Muscle of back (tissue), 11 donors: Measurements from ENCODE around the gene MISP. TPM values are rescaled to one million over a fixed set of nuclear protein-coding genes. Genes with fewer than 3 reads are reported as not detected.

Source experiments
- DNase-seq, 3 donors: peaks; one replicate each; pipeline versions ENCODE4 v3.0.0 to v3.0.0-alpha.2; 2013
- polyA plus RNA-seq, 10 donors: library from polyadenylated mRNA; unstranded; fragments of 120-200 nt; gene quantifications; one replicate each; pipeline ENCODE4 v1.2.1, GENCODE V29; 2013; ENCODE audit not compliant: insufficient read length in 10 of 10

Gene MISP
- polyA plus RNA-seq, 10 donors: 0.05 to 0.84 (median 0.17) TPM; not detected in 1

DNA sequence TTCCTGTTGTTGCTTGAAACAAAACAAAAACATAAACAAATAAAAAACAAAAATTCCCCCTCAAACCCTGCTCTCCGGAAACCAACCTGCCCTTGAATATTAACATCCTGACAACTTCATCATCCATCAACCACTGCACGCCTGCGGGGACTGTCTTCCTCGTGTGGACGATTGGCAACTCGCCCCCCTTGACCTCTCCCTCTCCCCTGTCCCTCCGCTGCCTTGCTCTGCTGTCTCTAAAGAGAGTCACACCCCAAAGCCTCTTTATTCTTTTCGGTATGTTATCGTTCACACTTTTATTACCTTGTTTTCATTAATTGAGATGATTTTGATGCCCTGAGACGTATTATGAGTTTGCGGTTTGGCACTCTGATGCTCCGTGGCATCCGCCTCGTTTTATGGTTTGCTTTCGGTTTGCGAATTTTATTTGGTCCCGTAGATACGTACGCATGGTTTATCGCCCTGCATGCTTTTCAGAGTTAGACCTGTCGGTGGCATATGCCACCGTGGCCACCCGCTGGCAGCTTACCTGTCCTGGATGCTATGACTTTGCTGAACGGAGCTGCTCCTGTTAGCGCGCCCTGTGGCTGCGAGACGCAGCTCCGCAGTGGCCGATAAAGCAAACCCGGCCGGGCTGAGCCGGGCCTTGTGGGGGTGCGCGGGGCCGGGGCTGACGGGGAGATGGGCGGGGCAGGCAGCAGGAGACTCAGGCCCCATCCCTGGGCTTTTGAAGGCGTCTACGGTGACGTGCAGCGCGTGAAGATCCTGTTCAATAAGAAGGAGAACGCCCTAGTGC is 56.9 kb downstream of the MISP start:
- DNase-seq: no peak

DNA sequence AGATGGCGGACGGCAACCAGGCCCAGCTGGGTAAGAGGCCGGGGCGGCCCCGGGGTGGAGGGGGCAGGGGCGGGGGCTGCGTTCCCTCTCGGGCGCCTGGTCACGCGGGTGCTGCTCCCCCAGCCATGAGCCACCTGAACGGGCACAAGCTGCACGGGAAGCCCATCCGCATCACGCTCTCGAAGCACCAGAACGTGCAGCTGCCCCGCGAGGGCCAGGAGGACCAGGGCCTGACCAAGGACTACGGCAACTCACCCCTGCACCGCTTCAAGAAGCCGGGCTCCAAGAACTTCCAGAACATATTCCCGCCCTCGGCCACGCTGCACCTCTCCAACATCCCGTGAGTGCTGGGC is 57.5 kb downstream of the MISP start:
- DNase-seq: no peak

DNA sequence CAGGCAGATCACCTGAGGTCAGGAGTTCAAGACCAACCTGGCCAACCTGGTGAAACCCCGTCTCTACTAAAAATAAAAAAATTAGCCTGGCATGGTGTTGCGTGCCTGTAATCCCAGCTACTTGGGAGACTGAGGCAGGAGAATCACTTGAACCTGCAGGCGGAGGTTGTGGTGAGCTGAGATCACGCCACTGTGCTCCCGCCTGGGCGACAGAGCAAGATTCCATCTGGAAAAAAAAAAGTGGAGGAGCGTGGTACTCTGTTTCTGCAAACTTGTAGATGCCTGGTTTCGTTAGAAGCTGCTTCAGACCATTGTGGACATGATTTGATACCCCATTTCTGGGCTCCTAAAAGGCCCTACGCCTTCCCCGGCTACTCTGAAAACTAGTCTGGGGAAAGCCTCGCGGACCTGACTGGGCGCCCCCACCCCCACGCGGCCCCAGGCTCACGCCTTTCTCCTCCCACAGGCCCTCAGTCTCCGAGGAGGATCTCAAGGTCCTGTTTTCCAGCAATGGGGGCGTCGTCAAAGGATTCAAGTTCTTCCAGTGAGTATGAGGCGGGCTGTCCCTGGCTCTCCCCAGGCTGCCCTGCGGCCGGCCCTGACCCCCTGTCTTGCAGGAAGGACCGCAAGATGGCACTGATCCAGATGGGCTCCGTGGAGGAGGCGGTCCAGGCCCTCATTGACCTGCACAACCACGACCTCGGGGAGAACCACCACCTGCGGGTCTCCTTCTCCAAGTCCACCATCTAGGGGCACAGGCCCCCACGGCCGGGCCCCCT is 59.4 kb downstream of the MISP start:
- DNase-seq: no peak

DNA sequence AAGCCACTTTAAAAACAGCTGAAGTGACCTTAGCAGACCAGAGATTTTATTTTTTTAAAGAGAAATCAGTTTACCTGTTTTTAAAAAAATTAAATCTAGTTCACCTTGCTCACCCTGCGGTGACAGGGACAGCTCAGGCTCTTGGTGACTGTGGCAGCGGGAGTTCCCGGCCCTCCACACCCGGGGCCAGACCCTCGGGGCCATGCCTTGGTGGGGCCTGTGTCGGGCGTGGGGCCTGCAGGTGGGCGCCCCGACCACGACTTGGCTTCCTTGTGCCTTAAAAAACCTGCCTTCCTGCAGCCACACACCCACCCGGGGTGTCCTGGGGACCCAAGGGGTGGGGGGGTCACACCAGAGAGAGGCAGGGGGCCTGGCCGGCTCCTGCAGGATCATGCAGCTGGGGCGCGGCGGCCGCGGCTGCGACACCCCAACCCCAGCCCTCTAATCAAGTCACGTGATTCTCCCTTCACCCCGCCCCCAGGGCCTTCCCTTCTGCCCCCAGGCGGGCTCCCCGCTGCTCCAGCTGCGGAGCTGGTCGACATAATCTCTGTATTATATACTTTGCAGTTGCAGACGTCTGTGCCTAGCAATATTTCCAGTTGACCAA is 60.1 kb downstream of the MISP start:
- DNase-seq: no peak

DNA sequence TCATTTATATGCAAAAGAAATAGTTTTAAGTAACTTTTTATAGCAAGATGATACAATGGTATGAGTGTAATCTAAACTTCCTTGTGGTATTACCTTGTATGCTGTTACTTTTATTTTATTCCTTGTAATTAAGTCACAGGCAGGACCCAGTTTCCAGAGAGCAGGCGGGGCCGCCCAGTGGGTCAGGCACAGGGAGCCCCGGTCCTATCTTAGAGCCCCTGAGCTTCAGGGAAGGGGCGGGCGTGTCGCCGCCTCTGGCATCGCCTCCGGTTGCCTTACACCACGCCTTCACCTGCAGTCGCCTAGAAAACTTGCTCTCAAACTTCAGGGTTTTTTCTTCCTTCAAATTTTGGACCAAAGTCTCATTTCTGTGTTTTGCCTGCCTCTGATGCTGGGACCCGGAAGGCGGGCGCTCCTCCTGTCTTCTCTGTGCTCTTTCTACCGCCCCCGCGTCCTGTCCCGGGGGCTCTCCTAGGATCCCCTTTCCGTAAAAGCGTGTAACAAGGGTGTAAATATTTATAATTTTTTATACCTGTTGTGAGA is 60.7 kb downstream of the MISP start:
- DNase-seq: no peak

DNA sequence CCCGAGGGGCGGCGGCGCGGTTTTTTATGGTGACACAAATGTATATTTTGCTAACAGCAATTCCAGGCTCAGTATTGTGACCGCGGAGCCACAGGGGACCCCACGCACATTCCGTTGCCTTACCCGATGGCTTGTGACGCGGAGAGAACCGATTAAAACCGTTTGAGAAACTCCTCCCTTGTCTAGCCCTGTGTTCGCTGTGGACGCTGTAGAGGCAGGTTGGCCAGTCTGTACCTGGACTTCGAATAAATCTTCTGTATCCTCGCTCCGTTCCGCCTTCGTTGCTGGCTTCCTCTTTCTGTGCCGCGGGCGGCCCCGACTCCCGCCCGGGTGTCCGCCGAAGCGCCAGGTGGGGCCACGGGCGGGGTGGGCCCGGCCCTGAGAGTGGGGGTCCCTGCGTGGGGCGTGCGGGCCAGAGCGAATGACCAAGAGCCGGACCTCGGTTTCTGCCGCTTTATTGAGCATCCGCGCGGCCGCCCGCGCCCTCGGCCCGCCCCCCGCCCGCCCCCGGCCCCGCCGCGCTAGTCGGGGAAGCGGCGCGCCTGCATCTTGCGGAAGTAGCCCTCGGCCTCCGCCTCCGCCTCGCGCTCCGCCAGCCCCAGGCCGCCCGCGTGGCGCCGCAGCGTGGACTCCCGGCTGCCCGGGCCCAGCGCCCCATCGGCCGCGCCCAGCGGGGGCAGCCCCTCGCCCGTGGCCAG is 61.3 kb downstream of the MISP start:
- no peak for DNase-seq

DNA sequence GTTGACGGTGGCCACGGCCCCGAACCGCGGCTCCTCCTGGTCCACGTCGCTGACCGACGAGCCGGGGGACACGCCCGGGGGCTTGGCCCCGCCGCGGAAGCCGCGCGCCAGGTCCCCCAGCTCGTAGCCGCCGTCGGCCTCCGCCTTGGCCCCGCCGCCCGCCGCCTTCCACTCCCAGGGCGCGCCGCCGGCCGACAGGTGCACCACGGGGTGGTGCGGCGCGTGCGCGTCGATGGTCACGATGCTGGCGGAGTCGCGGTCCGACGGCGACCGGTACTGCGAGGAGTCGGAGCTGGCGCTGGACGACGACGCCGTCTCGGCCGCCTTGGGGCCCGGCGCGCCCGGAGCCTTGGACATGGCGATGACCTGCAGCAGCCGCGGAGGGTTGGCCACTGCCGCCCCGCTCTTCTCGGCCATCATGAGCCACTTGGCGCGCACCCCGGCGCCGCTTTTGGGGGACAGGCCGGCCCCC is 61.9 kb downstream of the MISP start:
- DNase-seq: no peak

DNA sequence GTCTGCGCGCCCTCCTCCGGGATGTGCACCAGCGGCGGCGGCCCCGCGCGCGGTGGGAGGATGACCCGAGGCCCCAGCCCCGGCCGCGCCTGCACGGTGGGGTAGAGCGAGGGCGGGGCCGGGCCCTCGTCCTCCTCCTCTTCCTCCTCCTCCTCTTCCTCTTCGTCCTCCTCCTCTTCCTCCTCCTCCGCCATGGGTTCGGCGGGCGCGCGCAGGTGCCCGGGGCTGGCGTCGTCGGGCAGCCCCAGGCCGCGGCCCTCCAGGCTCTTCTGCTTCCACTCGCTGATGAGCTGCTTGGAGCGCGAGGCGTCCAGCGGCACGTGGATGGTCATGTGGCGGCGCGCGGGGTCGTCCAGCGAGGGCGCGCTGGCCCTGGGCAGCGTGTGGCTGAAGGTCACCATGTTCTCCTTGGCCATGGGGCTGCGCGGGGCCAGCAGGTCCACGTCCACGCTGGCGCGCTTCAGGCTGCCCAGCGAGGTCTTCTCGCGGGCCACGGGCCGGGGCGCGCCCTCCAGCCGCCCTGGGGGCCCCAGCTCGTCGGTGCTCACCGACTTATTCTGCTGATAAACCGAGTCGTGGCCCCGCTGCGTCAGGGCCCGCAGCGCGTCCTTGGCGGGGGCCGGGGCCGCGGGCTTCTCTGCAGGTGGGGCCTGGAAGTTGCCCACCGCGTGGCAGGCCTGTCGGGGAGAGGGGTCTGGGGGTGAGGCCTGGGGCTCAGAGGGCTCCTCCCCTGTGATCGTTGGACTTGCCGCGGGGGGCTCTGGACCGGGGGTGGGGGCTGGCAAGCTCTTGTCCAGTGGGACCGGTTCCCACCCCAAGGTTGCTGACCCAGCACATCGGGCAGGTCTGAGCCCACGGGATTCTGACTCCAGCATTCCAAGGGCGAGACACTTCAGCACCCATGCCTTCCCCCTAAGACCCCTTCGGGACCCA is 62.6 kb downstream of the MISP start:
- no peak for DNase-seq

Other genes with a start within 250 kb of the MISP start
- gene TPGS1, start 243.6 kb upstream of the MISP start, polyA plus RNA-seq: 10 to 100 TPM in 2 of 10 donors, 1 to 10 TPM in 8; 3.2 to 11.4 (median 6.1) TPM
- gene CDC34, start 219.4 kb upstream of the MISP start, polyA plus RNA-seq: 10 to 100 TPM; 51.3 to 83.8 (median 62.2) TPM
- 1 to 10 TPM in 1 of 10 donors, under 1 TPM in 7, not detected in 2; 0.16 to 2.8 (median 0.45) TPM for gene GZMM, start 207.1 kb upstream of the MISP start, polyA plus RNA-seq
- 100 to 1,000 TPM; 146 to 281 (median 195) TPM for gene BSG, start 178.5 kb upstream of the MISP start, polyA plus RNA-seq
- gene HCN2, start 161.2 kb upstream of the MISP start, polyA plus RNA-seq: under 1 TPM; 0.13 to 0.51 (median 0.23) TPM
- 10 to 100 TPM; 27.3 to 38.4 (median 31.1) TPM for gene POLRMT, start 117.6 kb upstream of the MISP start, polyA plus RNA-seq
- under 1 TPM in 3 of 10 donors, not detected in 7; 0.10 to 0.30 (median 0.11) TPM for gene FGF22, start 111.2 kb upstream of the MISP start, polyA plus RNA-seq
- 10 to 100 TPM; 18.3 to 27.8 (median 21.7) TPM for gene RNF126, start 87.9 kb upstream of the MISP start, polyA plus RNA-seq
- gene FSTL3, start 74.7 kb upstream of the MISP start, polyA plus RNA-seq: 10 to 100 TPM; 10.7 to 19.2 (median 14.6) TPM
- under 1 TPM in 4 of 10 donors, not detected in 6; 0.19 to 0.35 (median 0.26) TPM for gene PRSS57, start 55.7 kb upstream of the MISP start, polyA plus RNA-seq
- gene PALM, start 42.2 kb upstream of the MISP start, polyA plus RNA-seq: 10 to 100 TPM; 18.5 to 53.6 (median 33.9) TPM
- 100 to 1,000 TPM; 127 to 230 (median 138) TPM for gene PTBP1, start 46.3 kb downstream of the MISP start, polyA plus RNA-seq
- gene PLPPR3, start 70.8 kb downstream of the MISP start, polyA plus RNA-seq: 1 to 10 TPM in 1 of 10 donors, under 1 TPM in 9; 0.27 to 1.5 (median 0.68) TPM
- gene AZU1, start 76.7 kb downstream of the MISP start, polyA plus RNA-seq: 1 to 10 TPM in 7 of 10 donors, under 1 TPM in 3; 0.35 to 3.0 (median 1.2) TPM
- gene PRTN3, start 89.9 kb downstream of the MISP start, polyA plus RNA-seq: 1 to 10 TPM in 9 of 10 donors, under 1 TPM in 1; 0.89 to 6.4 (median 2.2) TPM
- 1 to 10 TPM in 1 of 10 donors, under 1 TPM in 9; 0.22 to 2.3 (median 0.60) TPM for gene ELANE, start 101.2 kb downstream of the MISP start, polyA plus RNA-seq
- 1 to 10 TPM; 1.0 to 5.4 (median 1.9) TPM for gene CFD, start 108.6 kb downstream of the MISP start, polyA plus RNA-seq
- 10 to 100 TPM; 26.6 to 41.5 (median 33.6) TPM for gene MED16, start 142.1 kb downstream of the MISP start, polyA plus RNA-seq
- not detected for gene RNU6-9, start 142.4 kb downstream of the MISP start, polyA plus RNA-seq
- 10 to 100 TPM; 20.5 to 47.8 (median 30.2) TPM for gene R3HDM4, start 162.1 kb downstream of the MISP start, polyA plus RNA-seq
- gene KISS1R, start 166.2 kb downstream of the MISP start, polyA plus RNA-seq: not detected
- gene ARID3A, start 174.9 kb downstream of the MISP start, polyA plus RNA-seq: 10 to 100 TPM in 6 of 10 donors, 1 to 10 TPM in 4; 6.9 to 13.1 (median 10.4) TPM
- gene WDR18, start 233.2 kb downstream of the MISP start, polyA plus RNA-seq: 10 to 100 TPM; 17.6 to 43.3 (median 24.5) TPM
- under 1 TPM in 9 of 10 donors, not detected in 1; 0.13 to 0.35 (median 0.17) TPM for gene GRIN3B, start 249.3 kb downstream of the MISP start, polyA plus RNA-seq